Activated naive CD4-positive, alpha-beta T cell treated with anti-CD3 and anti-CD28 coated beads, Interleukin-2, amount 50 U/mL, for 72 hours (primary cell): Measurements from ENCODE around the gene UBE2E1. TPM values are rescaled to one million over a fixed set of nuclear protein-coding genes. Genes with fewer than 3 reads are reported as not detected.
A peak's percentile ranks its signal among the peaks of the same experiment; 100 is the strongest.

Experiments used
- ATAC-seq, 2 donors: fragments of 150-1000 bp; cut with Tn5 transposase; 2 replicates each; pipeline ENCODE4 v1.10.0; 2021; ENCODE audit warnings: mild to moderate bottlenecking in 2 of 2, moderate library complexity in 2 of 2
- DNase-seq, 2 donors: peaks; one replicate each; pipeline ENCODE4 v3.0.0; 2021 to 2022; ENCODE audit warnings: low spot score in 2 of 2
- H3K27ac Mint-ChIP-seq, 2 donors: one replicate each; pipeline ENCODE4 v1.8.0; 2022; ENCODE audit warnings: mild to moderate bottlenecking in 2 of 2, mixed read lengths in 2 of 2
- H3K36me3 Mint-ChIP-seq, 2 donors: one replicate each; pipeline ENCODE4 v1.8.0; 2022; ENCODE audit warnings: mixed read lengths in 2 of 2
- H3K9me3 Mint-ChIP-seq, 2 donors: one replicate each; pipeline ENCODE4 v1.8.0; 2022; ENCODE audit warnings: mixed read lengths in 2 of 2
- total RNA-seq, 2 donors: library from RNA; stranded (reverse); gene quantifications; one replicate each; pipeline ENCODE4 v1.2.3, GENCODE V29; 2022

UBE2E1 gene
- total RNA-seq, 2 donors from 2014 or later = 29.6 to 82.2 TPM

- Mint-ChIP-seq H3K36me3 (peaks cover 24 to 40% of the 10 kb centered on the region in 2 donors), H3K27ac (peak overlapping the region; percentile 90 to 99), H3K9me3 (no peaks in the 10 kb centered on the region)
- DNase-seq = no peak
- peak in 1 of 2 donors; percentile 13 for ATAC-seq
Measured at GRCh38 chr3:23809840-23810342, 4.1 kb downstream of the UBE2E1 start.

- peaks cover 20 to 40% of the 10 kb centered on the region in 2 donors for H3K36me3 Mint-ChIP-seq
- peak overlapping the region; percentile 90 to 99 for H3K27ac Mint-ChIP-seq
- no peaks in the 10 kb centered on the region for H3K9me3 Mint-ChIP-seq
- peak; percentile 45 to 57 for ATAC-seq
- peak; percentile 52 to 69 for DNase-seq
Measured at GRCh38 chr3:23810343-23811184, 4.8 kb downstream of the UBE2E1 start.

- H3K9me3 Mint-ChIP-seq = no peaks in the 10 kb centered on the region
- H3K27ac Mint-ChIP-seq = peak overlapping the region; percentile 90 to 97
- H3K36me3 Mint-ChIP-seq = peaks cover 17 to 36% of the 10 kb centered on the region in 2 donors
- ATAC-seq = peak in 1 of 2 donors; percentile 2
- DNase-seq = no peak
Measured at GRCh38 chr3:23811185-23811527, 5.4 kb downstream of the UBE2E1 start.

GRCh38 chr3:23811919-23812318 is 6.2 kb downstream of the UBE2E1 start:
- DNase-seq (no peak), ATAC-seq (peak in 1 of 2 donors; percentile 69)
- Mint-ChIP-seq H3K36me3 (peaks cover 17 to 41% of the 10 kb centered on the region in 2 donors), H3K27ac (peak overlapping the region; percentile 90 to 97), H3K9me3 (no peaks in the 10 kb centered on the region)

GRCh38 chr3:23815879-23816278 is 10.1 kb downstream of the UBE2E1 start:
- H3K9me3 Mint-ChIP-seq = no peaks in the 10 kb centered on the region
- no peak for DNase-seq
- peaks cover 8 to 32% of the 10 kb centered on the region in 2 donors for H3K36me3 Mint-ChIP-seq
- ATAC-seq = peak in 1 of 2 donors; percentile 72
- H3K27ac Mint-ChIP-seq = no peak overlapping the region

- DNase-seq = no peak
- Mint-ChIP-seq H3K27ac (no peak overlapping the region), H3K36me3 (peaks cover 4 to 32% of the 10 kb centered on the region in 2 donors), H3K9me3 (no peaks in the 10 kb centered on the region)
- ATAC-seq = no peak
Measured at GRCh38 chr3:23816721-23817120, 11.0 kb downstream of the UBE2E1 start.

- Mint-ChIP-seq H3K27ac (no peak overlapping the region), H3K36me3 (peaks cover under 1 to 23% of the 10 kb centered on the region in 2 donors), H3K9me3 (no peaks in the 10 kb centered on the region)
- DNase-seq (no peak), ATAC-seq (no peak)
Measured at GRCh38 chr3:23817508-23818223, 11.9 kb downstream of the UBE2E1 start.

GRCh38 chr3:23819599-23820360 is 14.0 kb downstream of the UBE2E1 start:
- H3K27ac Mint-ChIP-seq = no peak overlapping the region
- DNase-seq = no peak
- peaks cover 0 to 19% of the 10 kb centered on the region in 2 donors for H3K36me3 Mint-ChIP-seq
- no peaks in the 10 kb centered on the region for H3K9me3 Mint-ChIP-seq
- ATAC-seq = peak in 1 of 2 donors; percentile 43

- Mint-ChIP-seq H3K36me3 (peaks cover 0 to 25% of the 10 kb centered on the region in 2 donors), H3K27ac (peak overlapping the region in 1 of 2 donors; percentile 4), H3K9me3 (no peaks in the 10 kb centered on the region)
- DNase-seq (no peak), ATAC-seq (no peak)
Measured at GRCh38 chr3:23820888-23821287, 15.1 kb downstream of the UBE2E1 start.

- no peaks in the 10 kb centered on the region for H3K9me3 Mint-ChIP-seq
- peaks cover 0 to 18% of the 10 kb centered on the region in 2 donors for H3K36me3 Mint-ChIP-seq
- ATAC-seq = no peak
Measured at GRCh38 chr3:23821858-23822257, 16.1 kb downstream of the UBE2E1 start.

GRCh38 chr3:23822559-23822958 is 16.8 kb downstream of the UBE2E1 start:
- ATAC-seq (no peak), DNase-seq (no peak)
- H3K27ac Mint-ChIP-seq = no peak overlapping the region
- H3K36me3 Mint-ChIP-seq = peaks cover 0 to 18% of the 10 kb centered on the region in 2 donors
- H3K9me3 Mint-ChIP-seq = no peaks in the 10 kb centered on the region

More at GRCh38 chr3:23821858-23822257, 16.1 kb downstream of the UBE2E1 start:
- no peak overlapping the region for H3K27ac Mint-ChIP-seq
- no peak for DNase-seq

GRCh38 chr3:23823620-23824019 is 17.9 kb downstream of the UBE2E1 start:
- ATAC-seq (no peak), DNase-seq (no peak)
- H3K9me3 Mint-ChIP-seq = no peaks in the 10 kb centered on the region
- peaks cover 0 to 14% of the 10 kb centered on the region in 2 donors for H3K36me3 Mint-ChIP-seq
- no peak overlapping the region for H3K27ac Mint-ChIP-seq

GRCh38 chr3:23824699-23825444 is 19.1 kb downstream of the UBE2E1 start:
- no peak for DNase-seq
- Mint-ChIP-seq H3K36me3 (peaks cover 0 to 13% of the 10 kb centered on the region in 2 donors), H3K27ac (no peak overlapping the region), H3K9me3 (no peaks in the 10 kb centered on the region)
- ATAC-seq = no peak

GRCh38 chr3:23825802-23826201 is 20.0 kb downstream of the UBE2E1 start:
- no peak for ATAC-seq
- peaks cover 0 to 11% of the 10 kb centered on the region in 2 donors for H3K36me3 Mint-ChIP-seq
- no peaks in the 10 kb centered on the region for H3K9me3 Mint-ChIP-seq
- DNase-seq = no peak
- no peak overlapping the region for H3K27ac Mint-ChIP-seq

GRCh38 chr3:23826382-23827064 is 20.8 kb downstream of the UBE2E1 start:
- peaks cover 0 to 5% of the 10 kb centered on the region in 2 donors for H3K36me3 Mint-ChIP-seq
- ATAC-seq (no peak), DNase-seq (no peak)
- no peaks in the 10 kb centered on the region for H3K9me3 Mint-ChIP-seq
- no peak overlapping the region for H3K27ac Mint-ChIP-seq
